ENCODE measurements around the gene DUS2. TPM values are rescaled to one million over a fixed set of nuclear protein-coding genes. Genes with fewer than 3 reads are reported as not detected.
A peak's percentile ranks its signal among the peaks of the same experiment; 100 is the strongest.

Gene DUS2
- total RNA-seq, 4 donors from 2014 or later, result 7.2 to 15.0 (median 8.7) TPM

GRCh38 chr16:68066763-68067162 lies 43.7 kb downstream of the DUS2 start:
- no peaks in the 10 kb centered on the region for H3K27me3 ChIP-seq
- peak overlapping the region in 2 of 4 donors; percentile 16 to 74 for H3K27ac ChIP-seq
- H3K9me3 ChIP-seq, result no peaks in the 10 kb centered on the region
- 35 to 67% methylated on average over 1 of the region's 1 CpG for WGBS, 2 donors (ENCODE audit: low coverage in 1 of 2)
- no peak for TF ChIP-seq CTCF (IDR thresholded peaks at IDR 0.05)
- TF ChIP-seq POLR2AphosphoS5 (IDR thresholded peaks at IDR 0.05), result no peak
- TF ChIP-seq EP300 (IDR thresholded peaks at IDR 0.05), result no peak
- TF ChIP-seq POLR2A (IDR thresholded peaks at IDR 0.05), result no peak
- ATAC-seq, result no peak
- peaks cover 0 to 32% (median 20%) of the 10 kb centered on the region in 3 donors for H3K4me1 ChIP-seq
- H3K4me3 ChIP-seq, result no peak overlapping the region
- peaks cover 0 to 59% of the 10 kb centered on the region in 2 donors for H3K36me3 ChIP-seq

DNA sequence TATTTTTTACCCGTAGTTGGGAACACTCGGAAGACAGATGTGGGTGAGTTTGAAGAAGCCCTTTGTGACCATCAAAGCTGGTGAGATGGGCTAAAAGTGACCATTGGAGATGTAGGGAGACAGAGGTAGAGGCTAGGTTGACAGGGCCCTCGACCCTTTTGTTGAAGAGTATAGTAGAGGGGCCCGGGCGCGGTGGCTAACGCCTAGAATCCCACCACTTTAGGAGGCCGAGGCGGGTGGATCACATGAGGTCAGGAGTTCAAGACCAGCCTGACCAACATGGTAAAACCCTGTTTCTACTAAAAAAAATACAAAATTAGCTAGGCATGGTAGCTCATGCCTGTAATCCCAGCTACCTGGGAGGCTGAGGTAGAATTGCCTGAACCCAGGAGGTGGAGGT lies 45.8 kb downstream of the DUS2 start:
- Histone ChIP-seq H3K9me3 (no peaks in the 10 kb centered on the region), H3K4me1 (peaks cover 0 to 32% (median 20%) of the 10 kb centered on the region in 3 donors), H3K4me3 (no peak overlapping the region), H3K36me3 (peaks cover 0 to 69% of the 10 kb centered on the region in 2 donors), H3K27ac (peak overlapping the region in 1 of 4 donors; percentile 10), H3K27me3 (no peaks in the 10 kb centered on the region)
- no peak for ATAC-seq
- WGBS, 2 donors (ENCODE audit: low coverage in 1 of 2), result 96 to 98% methylated on average over 7 to 8 of the region's 9 CpGs
- TF ChIP-seq POLR2A (IDR thresholded peaks at IDR 0.05) (no peak), CTCF (IDR thresholded peaks at IDR 0.05) (no peak), EP300 (IDR thresholded peaks at IDR 0.05) (no peak), POLR2AphosphoS5 (IDR thresholded peaks at IDR 0.05) (no peak)

DNA sequence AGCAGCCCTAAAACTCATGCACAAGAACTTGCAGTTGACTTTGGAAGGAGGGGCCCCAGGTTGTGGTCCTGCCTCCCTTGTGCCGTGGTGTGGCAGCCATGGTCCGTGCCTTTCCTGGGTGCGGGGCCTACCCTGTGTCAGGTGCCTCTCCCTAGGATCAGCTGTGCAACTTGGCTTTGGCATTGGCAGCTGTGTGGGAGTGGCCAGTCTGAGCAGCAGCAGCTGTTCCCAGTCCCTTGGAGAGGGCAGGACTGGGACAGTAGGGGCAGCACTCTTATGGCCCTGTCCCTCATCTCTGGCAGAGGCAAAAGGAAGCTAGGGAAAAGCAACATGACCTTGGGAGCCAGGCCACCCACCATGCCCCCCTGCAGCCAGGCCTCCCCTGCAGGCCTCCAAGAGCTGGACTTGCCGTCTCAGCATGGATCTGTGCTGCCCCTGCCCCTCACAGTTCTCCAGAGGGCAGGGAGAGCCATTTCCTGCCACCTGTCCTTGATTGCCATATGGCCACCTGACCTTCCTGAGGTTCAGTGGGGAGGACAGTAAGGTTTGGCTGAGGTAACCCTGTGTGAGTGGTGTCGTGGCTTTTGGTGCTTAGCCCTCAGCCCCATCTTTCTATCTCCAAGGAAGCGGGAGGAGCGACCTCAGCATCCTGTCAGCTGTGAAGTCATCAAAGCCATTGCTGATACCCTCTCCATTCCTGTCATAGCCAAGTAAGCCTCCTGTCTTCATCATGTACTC lies 46.6 kb downstream of the DUS2 start:
- peaks cover 0 to 76% of the 10 kb centered on the region in 2 donors for H3K36me3 ChIP-seq
- no peak for ATAC-seq
- peak overlapping the region in 2 of 4 donors; percentile 10 to 25 for H3K27ac ChIP-seq
- no peaks in the 10 kb centered on the region for H3K9me3 ChIP-seq
- H3K27me3 ChIP-seq, result no peaks in the 10 kb centered on the region
- WGBS, 2 donors (ENCODE audit: low coverage in 1 of 2), result 80% methylated on average over 1 of the region's 7 CpGs; no CpG with 5 or more reads in 1 of the 2 donors
- TF ChIP-seq EP300 (IDR thresholded peaks at IDR 0.05), result no peak
- TF ChIP-seq POLR2AphosphoS5 (IDR thresholded peaks at IDR 0.05), result no peak
- TF ChIP-seq POLR2A (IDR thresholded peaks at IDR 0.05), result no peak
- no peak for TF ChIP-seq CTCF (IDR thresholded peaks at IDR 0.05)
- peaks cover 0 to 25% (median 17%) of the 10 kb centered on the region in 3 donors for H3K4me1 ChIP-seq
- H3K4me3 ChIP-seq, result no peak overlapping the region

- H3K36me3 ChIP-seq, result peaks cover 0 to 82% of the 10 kb centered on the region in 2 donors
- H3K4me1 ChIP-seq, result peaks cover 0 to 19% (median 11%) of the 10 kb centered on the region in 3 donors
- H3K27me3 ChIP-seq, result no peaks in the 10 kb centered on the region
- 60 to 100% methylated on average over 1 of the region's 2 CpGs for WGBS, 2 donors (ENCODE audit: low coverage in 1 of 2)
- TF ChIP-seq POLR2AphosphoS5 (IDR thresholded peaks at IDR 0.05) (no peak), CTCF (IDR thresholded peaks at IDR 0.05) (no peak), EP300 (IDR thresholded peaks at IDR 0.05) (no peak), POLR2A (IDR thresholded peaks at IDR 0.05) (no peak)
- peak overlapping the region in 1 of 4 donors; percentile 25 for H3K27ac ChIP-seq
- H3K4me3 ChIP-seq, result no peak overlapping the region
- ATAC-seq, result no peak
- H3K9me3 ChIP-seq, result no peaks in the 10 kb centered on the region
These were observed 47.2 kb downstream of the DUS2 start for GRCh38 chr16:68070249-68070730.

Measured in gastroesophageal sphincter (tissue), 4 donors.